ENCODE data around the gene HOXA4. TPM values are rescaled to one million over a fixed set of nuclear protein-coding genes. Genes with fewer than 3 reads are reported as not detected.
A peak's percentile ranks its signal among the peaks of the same experiment; 100 is the strongest.

HOXA4 gene
- total and polyA plus RNA-seq, 9 donors, result 3.2 to 26.2 (median 22.6) TPM

GRCh38 chr7:27088002-27088922 is 42.3 kb downstream of the HOXA4 start:
- no peak for DNase-seq
- H3K27ac ChIP-seq (ENCODE audit: low read length), result no peak overlapping the region
- H3K9me3 ChIP-seq (replicated peaks; ENCODE audit: control insufficient read depth, low read depth, low read length), result no peaks in the 10 kb centered on the region

GRCh38 chr7:27083646-27084045 is 46.9 kb downstream of the HOXA4 start:
- H3K4me1 ChIP-seq (ENCODE audit: control insufficient read depth, insufficient read depth, low read length), result peaks cover 8% of the 10 kb centered on the region
- H3K27ac ChIP-seq (ENCODE audit: low read length), result no peak overlapping the region
- no peak overlapping the region for H3K4me3 ChIP-seq (ENCODE audit: low read length)
- no CpG with 5 or more reads among the region's 2 CpGs for WGBS (ENCODE audit: insufficient coverage)
- H3K36me3 ChIP-seq (ENCODE audit: control insufficient read depth, insufficient read depth, low read length), result no peaks in the 10 kb centered on the region
- DNase-seq, result no peak
- H3K9me3 ChIP-seq (replicated peaks; ENCODE audit: control insufficient read depth, low read depth, low read length), result no peaks in the 10 kb centered on the region
- peaks cover 22% of the 10 kb centered on the region for H3K27me3 ChIP-seq (ENCODE audit: control insufficient read depth, insufficient read depth, low read length)

More at GRCh38 chr7:27088002-27088922, 42.3 kb downstream of the HOXA4 start:
- WGBS (ENCODE audit: insufficient coverage), result 16% methylated on average over 57 of the region's 68 CpGs
- H3K4me3 ChIP-seq (ENCODE audit: low read length), result peak overlapping the region; percentile 10
- no peaks in the 10 kb centered on the region for H3K36me3 ChIP-seq (ENCODE audit: control insufficient read depth, insufficient read depth, low read length)
- H3K27me3 ChIP-seq (ENCODE audit: control insufficient read depth, insufficient read depth, low read length), result peaks cover 50% of the 10 kb centered on the region
- H3K4me1 ChIP-seq (ENCODE audit: control insufficient read depth, insufficient read depth, low read length), result peaks cover 8% of the 10 kb centered on the region

GRCh38 chr7:27082171-27082570 is 48.4 kb downstream of the HOXA4 start:
- Histone ChIP-seq H3K4me1 (ENCODE audit: control insufficient read depth, insufficient read depth, low read length) (no peaks in the 10 kb centered on the region), H3K36me3 (ENCODE audit: control insufficient read depth, insufficient read depth, low read length) (no peaks in the 10 kb centered on the region), H3K27me3 (ENCODE audit: control insufficient read depth, insufficient read depth, low read length) (peaks cover 8% of the 10 kb centered on the region), H3K4me3 (ENCODE audit: low read length) (no peak overlapping the region), H3K9me3 (replicated peaks; ENCODE audit: control insufficient read depth, low read depth, low read length) (no peaks in the 10 kb centered on the region), H3K27ac (ENCODE audit: low read length) (no peak overlapping the region)
- WGBS (ENCODE audit: insufficient coverage), result no CpG with 5 or more reads among the region's 1 CpG
- no peak for DNase-seq

- no peaks in the 10 kb centered on the region for H3K36me3 ChIP-seq (ENCODE audit: control insufficient read depth, insufficient read depth, low read length)
- no peaks in the 10 kb centered on the region for H3K4me1 ChIP-seq (ENCODE audit: control insufficient read depth, insufficient read depth, low read length)
- DNase-seq, result no peak
- WGBS (ENCODE audit: insufficient coverage), result 49% methylated on average over 4 of the region's 4 CpGs
- H3K9me3 ChIP-seq (replicated peaks; ENCODE audit: control insufficient read depth, low read depth, low read length), result no peaks in the 10 kb centered on the region
- H3K27me3 ChIP-seq (ENCODE audit: control insufficient read depth, insufficient read depth, low read length), result peaks cover 2% of the 10 kb centered on the region
- H3K4me3 ChIP-seq (ENCODE audit: low read length), result no peak overlapping the region
- no peak overlapping the region for H3K27ac ChIP-seq (ENCODE audit: low read length)
These were observed 49.6 kb downstream of the HOXA4 start for GRCh38 chr7:27080844-27081436.

GRCh38 chr7:27079234-27079975 is 51.2 kb downstream of the HOXA4 start:
- H3K27ac ChIP-seq (ENCODE audit: low read length), result no peak overlapping the region
- no peaks in the 10 kb centered on the region for H3K27me3 ChIP-seq (ENCODE audit: control insufficient read depth, insufficient read depth, low read length)
- no peaks in the 10 kb centered on the region for H3K36me3 ChIP-seq (ENCODE audit: control insufficient read depth, insufficient read depth, low read length)
- H3K9me3 ChIP-seq (replicated peaks; ENCODE audit: control insufficient read depth, low read depth, low read length), result no peaks in the 10 kb centered on the region
- H3K4me3 ChIP-seq (ENCODE audit: low read length), result no peak overlapping the region
- DNase-seq, result no peak
- no peaks in the 10 kb centered on the region for H3K4me1 ChIP-seq (ENCODE audit: control insufficient read depth, insufficient read depth, low read length)
- no CpG with 5 or more reads among the region's 1 CpG for WGBS (ENCODE audit: insufficient coverage)

- Histone ChIP-seq H3K27me3 (ENCODE audit: control insufficient read depth, insufficient read depth, low read length) (no peaks in the 10 kb centered on the region), H3K4me1 (ENCODE audit: control insufficient read depth, insufficient read depth, low read length) (no peaks in the 10 kb centered on the region), H3K9me3 (replicated peaks; ENCODE audit: control insufficient read depth, low read depth, low read length) (no peaks in the 10 kb centered on the region), H3K4me3 (ENCODE audit: low read length) (no peak overlapping the region), H3K27ac (ENCODE audit: low read length) (no peak overlapping the region), H3K36me3 (ENCODE audit: control insufficient read depth, insufficient read depth, low read length) (no peaks in the 10 kb centered on the region)
- no peak for DNase-seq
- WGBS (ENCODE audit: insufficient coverage), result no CpG with 5 or more reads among the region's 5 CpGs
These were observed 51.8 kb downstream of the HOXA4 start for GRCh38 chr7:27078616-27079233.

Other genes with a start within 250 kb of the HOXA4 start
- 0.58 TPM for gene HOXA1, start 34.8 kb downstream of the HOXA4 start, total RNA-seq
- 1 to 10 TPM in 3 of 8 donors, under 1 TPM in 5; 0.42 to 1.2 (median 0.93) TPM for gene HOXA1, start 34.8 kb downstream of the HOXA4 start, polyA plus RNA-seq (ENCODE audit: insufficient read depth in 1 of 8, insufficient read length in 8 of 8, low replicate concordance in 1 of 8)
- 0.71 TPM for gene HOXA2, start 28.1 kb downstream of the HOXA4 start, total RNA-seq
- gene HOXA2, start 28.1 kb downstream of the HOXA4 start, polyA plus RNA-seq (ENCODE audit: insufficient read depth in 1 of 8, insufficient read length in 8 of 8, low replicate concordance in 1 of 8), result 1 to 10 TPM in 6 of 8 donors, under 1 TPM in 2; 0.70 to 3.1 (median 1.4) TPM
- gene HOXA5, start 12.9 kb upstream of the HOXA4 start, total RNA-seq, result 9.4 TPM
- gene HOXA5, start 12.9 kb upstream of the HOXA4 start, polyA plus RNA-seq (ENCODE audit: insufficient read depth in 1 of 8, insufficient read length in 8 of 8, low replicate concordance in 1 of 8), result 10 to 100 TPM in 4 of 8 donors, 1 to 10 TPM in 4; 7.1 to 16.6 (median 9.7) TPM
- 5.6 TPM for gene HOXA6, start 17.0 kb upstream of the HOXA4 start, total RNA-seq
- gene HOXA6, start 17.0 kb upstream of the HOXA4 start, polyA plus RNA-seq (ENCODE audit: insufficient read depth in 1 of 8, insufficient read length in 8 of 8, low replicate concordance in 1 of 8), result 10 to 100 TPM in 1 of 8 donors, 1 to 10 TPM in 7; 4.2 to 10.5 (median 6.2) TPM
- 4.7 TPM for gene HOXA3, start 21.8 kb upstream of the HOXA4 start, total RNA-seq
- 10 to 100 TPM in 4 of 8 donors, 1 to 10 TPM in 4; 5.1 to 12.5 (median 9.7) TPM for gene HOXA3, start 21.8 kb upstream of the HOXA4 start, polyA plus RNA-seq (ENCODE audit: insufficient read depth in 1 of 8, insufficient read length in 8 of 8, low replicate concordance in 1 of 8)
- gene HOXA7, start 25.9 kb upstream of the HOXA4 start, total RNA-seq, result 3.9 TPM
- 10 to 100 TPM in 7 of 8 donors, 1 to 10 TPM in 1; 8.4 to 16.3 (median 12.6) TPM for gene HOXA7, start 25.9 kb upstream of the HOXA4 start, polyA plus RNA-seq (ENCODE audit: insufficient read depth in 1 of 8, insufficient read length in 8 of 8, low replicate concordance in 1 of 8)
- gene HOXA9, start 34.8 kb upstream of the HOXA4 start, total RNA-seq, result 16.6 TPM
- 10 to 100 TPM; 16.0 to 28.5 (median 22.7) TPM for gene HOXA9, start 34.8 kb upstream of the HOXA4 start, polyA plus RNA-seq (ENCODE audit: insufficient read depth in 1 of 8, insufficient read length in 8 of 8, low replicate concordance in 1 of 8)
- gene HOXA10, start 43.6 kb upstream of the HOXA4 start, total RNA-seq, result 21.2 TPM
- 10 to 100 TPM; 27.3 to 36.0 (median 31.2) TPM for gene HOXA10, start 43.6 kb upstream of the HOXA4 start, polyA plus RNA-seq (ENCODE audit: insufficient read depth in 1 of 8, insufficient read length in 8 of 8, low replicate concordance in 1 of 8)
- 4.7 TPM for gene HOXA11, start 54.5 kb upstream of the HOXA4 start, total RNA-seq
- 10 to 100 TPM in 1 of 8 donors, 1 to 10 TPM in 7; 2.0 to 12.0 (median 6.5) TPM for gene HOXA11, start 54.5 kb upstream of the HOXA4 start, polyA plus RNA-seq (ENCODE audit: insufficient read depth in 1 of 8, insufficient read length in 8 of 8, low replicate concordance in 1 of 8)
- 0.40 TPM for gene HOXA13, start 69.3 kb upstream of the HOXA4 start, total RNA-seq
- gene HOXA13, start 69.3 kb upstream of the HOXA4 start, polyA plus RNA-seq (ENCODE audit: insufficient read depth in 1 of 8, insufficient read length in 8 of 8, low replicate concordance in 1 of 8), result 1 to 10 TPM in 2 of 8 donors, under 1 TPM in 4, not detected in 2; 0.27 to 1.6 (median 0.54) TPM
- not detected for gene EVX1, start 112.0 kb upstream of the HOXA4 start, total RNA-seq
- gene EVX1, start 112.0 kb upstream of the HOXA4 start, polyA plus RNA-seq (ENCODE audit: insufficient read depth in 1 of 8, insufficient read length in 8 of 8, low replicate concordance in 1 of 8), result not detected